A673 (cell line): ENCODE results near the gene ME1. TPM values are rescaled to one million over a fixed set of nuclear protein-coding genes. Genes with fewer than 3 reads are reported as not detected.

ENCODE experiments used
- BruUV-seq: library from RNA; stranded (reverse); fragments of 400-500 nt; replicated peaks from 2 replicates; lab custom pipeline; 2021; lab: Mats Ljungman, UMichigan
- CTCF ChIA-PET: fragments of 300-600 bp; sonication (Branson Sonifier 250); formaldehyde crosslinking; loops from one replicate; lab custom pipeline; 2022; ENCODE audit warnings: antibody characterized with exemption; lab: Charles Lee
- POLR2A ChIA-PET: fragments of 300-600 bp; sonication (Branson Sonifier 250); formaldehyde crosslinking; loops from one replicate; lab custom pipeline; 2022; ENCODE audit warnings: antibody characterized with exemption; ENCODE audit not compliant: low non-redundant PET; lab: Charles Lee
- DNase-seq: peaks from one replicate; pipeline ENCODE4 v3.0.0-alpha.2; 2015; ENCODE audit warnings: low spot score
- H3K27ac ChIP-seq: fragments of 200-600 bp; sonication (generic); 2 replicates; pipeline ENCODE4 v1.5.1; 2016; ENCODE audit warnings: mixed run types, low read depth, mild to moderate bottlenecking, mixed read lengths, antibody characterized with exemption, low read length; ENCODE audit not compliant: poor library complexity, severe bottlenecking
- H3K27me3 ChIP-seq: fragments of 200-600 bp; sonication (generic); replicated peaks from 2 replicates; pipeline ENCODE4 v1.6.1; 2017; ENCODE audit warnings: mixed run types, low read depth, mild to moderate bottlenecking, mixed read lengths, antibody characterized with exemption, low read length; ENCODE audit not compliant: insufficient read depth, poor library complexity
- H3K36me3 ChIP-seq: fragments of 200-600 bp; sonication (generic); 2 replicates; pipeline ENCODE4 v1.6.1; 2016; ENCODE audit warnings: mixed run types, mild to moderate bottlenecking, mixed read lengths, antibody characterized with exemption, low read length; ENCODE audit not compliant: insufficient read depth, poor library complexity, severe bottlenecking
- H3K4me1 ChIP-seq: fragments of 200-600 bp; sonication (generic); 2 replicates; pipeline ENCODE4 v1.6.1; 2017; ENCODE audit warnings: mixed run types, mild to moderate bottlenecking, mixed read lengths, antibody characterized with exemption, low read length; ENCODE audit not compliant: insufficient read depth, poor library complexity, severe bottlenecking
- H3K4me3 ChIP-seq: fragments of 200-600 bp; sonication (generic); 2 replicates; pipeline ENCODE4 v1.5.1; 2016; ENCODE audit warnings: low read depth, mixed run types, mild to moderate bottlenecking, mixed read lengths, low read length; ENCODE audit not compliant: poor library complexity, severe bottlenecking
- H3K9me3 ChIP-seq: fragments of 200-600 bp; sonication (generic); 2 replicates; pipeline ENCODE4 v1.6.1; 2016; ENCODE audit warnings: mixed run types, low read depth, mild to moderate bottlenecking, mixed read lengths, antibody characterized with exemption, low read length; ENCODE audit not compliant: poor library complexity, severe bottlenecking
- EZH2 ChIP-seq: fragments of 200-600 bp; sonication (generic); IDR thresholded peaks from 2 replicates; pipeline ENCODE4 v1.6.1; 2017; ENCODE audit warnings: borderline replicate concordance, low read depth, mild to moderate bottlenecking, mixed read lengths, antibody characterized with exemption, low read length; ENCODE audit not compliant: poor library complexity, severe bottlenecking
- intact Hi-C: fragments of 100-400 bp; cut with micrococcal nuclease; formaldehyde crosslinking; loops from one replicate; pipeline ENCODE4 v1.10.0; 2022; ENCODE audit not compliant: unreplicated experiment
- total RNA-seq: library from RNA; stranded (reverse); gene quantifications from 2 replicates; pipeline ENCODE4 v1.2.3, GENCODE V29; 2021
- TF ChIP-seq, protein P1 (sequence below): fragments of 300-800, 200-600 bp; sonication (generic); conservative IDR thresholded peaks from 2 replicates; pipeline ENCODE4 v1.5.1; 2017; ENCODE audit warnings: low read depth, mild to moderate bottlenecking, antibody characterized with exemption, low read length, moderate library complexity, mixed read lengths

The ME1 gene
- total RNA-seq, 1 experiment from 2014 or later: 78.8 TPM

- no peak for DNase-seq
- H3K4me3 ChIP-seq: no peak overlapping the region
- H3K9me3 ChIP-seq: no peaks in the 10 kb centered on the region
- H3K27me3 ChIP-seq: no peaks in the 10 kb centered on the region
- ChIA-PET CTCF (no interaction called here), POLR2A (no interaction called here)
- TF ChIP-seq, protein P1, sequence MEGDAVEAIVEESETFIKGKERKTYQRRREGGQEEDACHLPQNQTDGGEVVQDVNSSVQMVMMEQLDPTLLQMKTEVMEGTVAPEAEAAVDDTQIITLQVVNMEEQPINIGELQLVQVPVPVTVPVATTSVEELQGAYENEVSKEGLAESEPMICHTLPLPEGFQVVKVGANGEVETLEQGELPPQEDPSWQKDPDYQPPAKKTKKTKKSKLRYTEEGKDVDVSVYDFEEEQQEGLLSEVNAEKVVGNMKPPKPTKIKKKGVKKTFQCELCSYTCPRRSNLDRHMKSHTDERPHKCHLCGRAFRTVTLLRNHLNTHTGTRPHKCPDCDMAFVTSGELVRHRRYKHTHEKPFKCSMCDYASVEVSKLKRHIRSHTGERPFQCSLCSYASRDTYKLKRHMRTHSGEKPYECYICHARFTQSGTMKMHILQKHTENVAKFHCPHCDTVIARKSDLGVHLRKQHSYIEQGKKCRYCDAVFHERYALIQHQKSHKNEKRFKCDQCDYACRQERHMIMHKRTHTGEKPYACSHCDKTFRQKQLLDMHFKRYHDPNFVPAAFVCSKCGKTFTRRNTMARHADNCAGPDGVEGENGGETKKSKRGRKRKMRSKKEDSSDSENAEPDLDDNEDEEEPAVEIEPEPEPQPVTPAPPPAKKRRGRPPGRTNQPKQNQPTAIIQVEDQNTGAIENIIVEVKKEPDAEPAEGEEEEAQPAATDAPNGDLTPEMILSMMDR: no peak
- no peak for TF ChIP-seq EZH2
- H3K27ac ChIP-seq: no peak overlapping the region
- no peaks in the 10 kb centered on the region for H3K4me1 ChIP-seq
- BruUV-seq: no TSS peak
- intact Hi-C loops: no loop called here
- no peaks in the 10 kb centered on the region for H3K36me3 ChIP-seq
Observed at GRCh38 chr6:83466328-83466727, 35.5 kb upstream of the ME1 start.

GRCh38 chr6:83464381-83465140 is 33.7 kb upstream of the ME1 start:
- BruUV-seq: no TSS peak
- POLR2A ChIA-PET: no interaction called here
- no peaks in the 10 kb centered on the region for H3K27me3 ChIP-seq

DNA sequence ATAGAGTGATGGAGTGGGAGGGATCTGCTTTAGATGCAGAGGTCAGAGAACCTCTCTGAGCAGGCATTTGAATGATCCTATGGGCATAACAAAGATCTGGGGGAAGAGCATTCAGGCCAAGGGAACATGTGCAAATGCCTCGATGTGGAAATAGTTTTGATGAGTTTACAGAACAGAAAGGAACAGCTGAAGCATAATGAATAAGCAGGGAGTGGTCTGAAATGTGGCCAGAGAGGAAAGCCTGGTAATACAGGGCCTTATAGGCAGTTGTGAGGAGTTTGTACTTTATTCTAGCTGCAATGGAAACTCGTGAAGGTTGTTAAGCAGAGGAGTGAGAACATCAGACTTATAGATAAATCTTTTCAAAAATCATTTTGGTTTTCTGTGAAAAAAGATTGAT is 33.0 kb upstream of the ME1 start:
- Histone ChIP-seq H3K4me3 (no peak overlapping the region), H3K27me3 (no peaks in the 10 kb centered on the region), H3K27ac (no peak overlapping the region), H3K4me1 (peaks cover 11% of the 10 kb centered on the region), H3K9me3 (no peaks in the 10 kb centered on the region), H3K36me3 (no peaks in the 10 kb centered on the region)
- no peak for DNase-seq
- CTCF ChIA-PET: no interaction called here
- no TSS peak for BruUV-seq
- POLR2A ChIA-PET: no interaction called here
- intact Hi-C loops: no loop called here
- TF ChIP-seq, protein P1: no peak
- no peak for TF ChIP-seq EZH2

More at GRCh38 chr6:83464381-83465140, 33.7 kb upstream of the ME1 start:
- Histone ChIP-seq H3K4me1 (peaks cover 5% of the 10 kb centered on the region), H3K36me3 (no peaks in the 10 kb centered on the region), H3K27ac (no peak overlapping the region), H3K4me3 (no peak overlapping the region), H3K9me3 (no peaks in the 10 kb centered on the region)
- intact Hi-C loops: no loop called here
- no peak for TF ChIP-seq EZH2
- TF ChIP-seq, protein P1: no peak
- CTCF ChIA-PET: no interaction called here
- DNase-seq: no peak
